22Rv1 (cell line): ENCODE measurements around the gene SLC26A9.
A peak's percentile ranks its signal among the peaks of the same experiment; 100 is the strongest.

Experiments
- H3K27ac ChIP-seq: fragments of 450-650 bp; 2 replicates; pipeline ENCODE4 v1.5.1; 2017
- ZFX ChIP-seq: fragments of 450-650 bp; IDR thresholded peaks from 2 replicates; pipeline ENCODE4 v1.6.1; 2017; ENCODE audit warnings: antibody characterized with exemption, borderline replicate concordance
- TF ChIP-seq, protein P1 (sequence below): fragments of 450-650 bp; IDR thresholded peaks from 2 replicates; pipeline ENCODE4 v1.5.1; 2017; ENCODE audit warnings: mild to moderate bottlenecking

SLC26A9 gene

DNA sequence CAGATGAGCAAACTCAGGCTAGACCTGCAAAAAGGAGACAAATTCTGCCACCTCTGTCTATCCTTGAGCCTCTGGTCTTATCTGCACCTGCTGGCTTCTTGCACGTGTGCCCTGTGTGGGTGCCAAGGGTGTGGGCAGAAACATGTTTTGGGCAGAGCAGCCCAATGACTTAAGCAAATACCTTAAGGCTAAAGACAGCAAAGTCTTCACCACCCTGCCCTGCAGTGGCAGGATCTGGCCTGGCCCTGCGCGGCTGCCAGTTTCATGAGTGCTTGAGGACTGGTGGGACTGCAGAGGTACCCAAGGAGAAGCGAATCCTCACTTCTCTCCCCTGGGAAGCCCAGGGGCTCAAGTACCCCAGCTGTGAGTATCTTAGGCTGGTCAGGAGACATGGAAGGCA, 3.8 kb upstream of the SLC26A9 start:
- TF ChIP-seq, protein P1, sequence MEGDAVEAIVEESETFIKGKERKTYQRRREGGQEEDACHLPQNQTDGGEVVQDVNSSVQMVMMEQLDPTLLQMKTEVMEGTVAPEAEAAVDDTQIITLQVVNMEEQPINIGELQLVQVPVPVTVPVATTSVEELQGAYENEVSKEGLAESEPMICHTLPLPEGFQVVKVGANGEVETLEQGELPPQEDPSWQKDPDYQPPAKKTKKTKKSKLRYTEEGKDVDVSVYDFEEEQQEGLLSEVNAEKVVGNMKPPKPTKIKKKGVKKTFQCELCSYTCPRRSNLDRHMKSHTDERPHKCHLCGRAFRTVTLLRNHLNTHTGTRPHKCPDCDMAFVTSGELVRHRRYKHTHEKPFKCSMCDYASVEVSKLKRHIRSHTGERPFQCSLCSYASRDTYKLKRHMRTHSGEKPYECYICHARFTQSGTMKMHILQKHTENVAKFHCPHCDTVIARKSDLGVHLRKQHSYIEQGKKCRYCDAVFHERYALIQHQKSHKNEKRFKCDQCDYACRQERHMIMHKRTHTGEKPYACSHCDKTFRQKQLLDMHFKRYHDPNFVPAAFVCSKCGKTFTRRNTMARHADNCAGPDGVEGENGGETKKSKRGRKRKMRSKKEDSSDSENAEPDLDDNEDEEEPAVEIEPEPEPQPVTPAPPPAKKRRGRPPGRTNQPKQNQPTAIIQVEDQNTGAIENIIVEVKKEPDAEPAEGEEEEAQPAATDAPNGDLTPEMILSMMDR, result no peak
- H3K27ac ChIP-seq, result no peak overlapping the region

DNA sequence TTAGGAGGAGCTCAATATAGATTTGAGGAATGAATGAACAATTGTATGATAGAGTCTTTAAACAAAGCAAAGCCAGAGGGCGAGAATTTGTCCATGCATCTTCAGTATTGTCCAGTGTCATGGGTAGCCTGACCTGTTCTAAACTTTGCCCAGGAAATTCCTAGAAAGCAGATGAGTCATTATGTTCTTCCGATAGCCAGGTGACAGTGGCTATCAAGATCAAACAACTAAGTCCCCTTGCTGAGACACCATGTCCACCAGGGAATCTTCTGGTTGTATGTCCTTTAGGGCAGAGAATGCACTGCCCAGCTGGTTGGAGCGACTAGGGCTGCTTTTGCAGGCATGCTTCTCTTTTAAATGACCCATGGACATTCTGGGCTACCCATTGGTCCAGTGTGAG, 1.8 kb upstream of the SLC26A9 start:
- H3K27ac ChIP-seq, result no peak overlapping the region
- TF ChIP-seq, protein P1, result no peak
- no peak for TF ChIP-seq ZFX

- no peak overlapping the region for H3K27ac ChIP-seq
- TF ChIP-seq, protein P1, result no peak
- no peak for TF ChIP-seq ZFX
Observed at GRCh38 chr1:205944525-205944924, 1.3 kb upstream of the SLC26A9 start.

GRCh38 chr1:205942631-205943159, 561 bp downstream of the SLC26A9 start:
- H3K27ac ChIP-seq, result no peak overlapping the region
- TF ChIP-seq, protein P1, result no peak
- no peak for TF ChIP-seq ZFX

DNA sequence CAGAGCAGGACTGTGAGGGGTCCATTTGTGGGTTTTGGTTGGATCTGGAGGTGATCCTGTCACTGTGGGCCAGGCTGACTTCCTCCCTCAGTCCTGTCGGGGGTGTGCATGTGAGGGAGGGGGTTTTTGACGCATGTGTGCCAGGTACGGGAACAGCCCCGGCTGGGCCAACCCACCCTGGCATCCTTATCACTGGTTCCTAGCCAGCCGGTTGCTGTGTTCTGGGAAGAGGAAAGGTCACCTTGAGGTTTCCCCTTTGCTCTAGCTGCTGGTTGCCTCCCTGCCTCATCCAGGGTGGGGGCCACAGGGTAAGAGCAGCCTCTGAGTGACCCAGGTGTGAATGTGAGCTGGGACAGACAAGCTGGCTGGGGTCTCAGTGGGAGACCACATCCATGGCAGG, 2.5 kb downstream of the SLC26A9 start:
- TF ChIP-seq, protein P1, result no peak
- no peak for TF ChIP-seq ZFX
- H3K27ac ChIP-seq, result no peak overlapping the region

DNA sequence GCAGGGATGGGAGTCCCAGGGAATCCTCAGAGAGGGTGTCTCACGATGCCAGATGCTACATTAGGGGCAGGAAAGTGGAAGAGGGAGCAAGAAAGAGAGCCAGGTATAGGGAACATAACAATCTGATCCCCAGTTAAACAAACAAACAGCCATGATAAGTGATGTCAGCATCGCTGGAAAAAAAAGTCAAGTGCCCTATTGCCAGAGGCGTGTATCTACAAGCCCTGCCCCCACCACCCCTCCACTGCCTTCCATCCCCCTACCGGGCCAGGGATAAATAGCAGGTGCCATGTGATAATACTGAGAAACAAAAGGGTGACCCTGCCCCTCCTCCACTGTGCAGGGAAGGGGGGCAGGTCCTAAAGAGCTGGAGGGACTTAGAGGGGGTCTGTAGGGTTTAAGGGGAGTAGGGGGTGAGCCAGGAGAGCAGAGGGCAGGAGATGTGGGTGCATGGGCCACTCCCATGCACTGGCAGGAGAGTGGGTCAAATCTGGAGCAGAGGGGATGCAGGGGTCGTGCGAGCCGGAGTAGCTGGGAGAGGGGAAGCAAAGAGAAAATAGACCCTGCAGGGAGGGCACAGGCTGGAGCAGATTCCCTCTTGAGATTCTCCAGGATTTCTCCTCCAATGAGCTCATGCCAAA, 3.4 kb downstream of the SLC26A9 start:
- no peak for TF ChIP-seq ZFX
- TF ChIP-seq, protein P1, result 0 out of 2 replicates have a peak, but pooled peaks have one; percentile 27
- no peak overlapping the region for H3K27ac ChIP-seq

DNA sequence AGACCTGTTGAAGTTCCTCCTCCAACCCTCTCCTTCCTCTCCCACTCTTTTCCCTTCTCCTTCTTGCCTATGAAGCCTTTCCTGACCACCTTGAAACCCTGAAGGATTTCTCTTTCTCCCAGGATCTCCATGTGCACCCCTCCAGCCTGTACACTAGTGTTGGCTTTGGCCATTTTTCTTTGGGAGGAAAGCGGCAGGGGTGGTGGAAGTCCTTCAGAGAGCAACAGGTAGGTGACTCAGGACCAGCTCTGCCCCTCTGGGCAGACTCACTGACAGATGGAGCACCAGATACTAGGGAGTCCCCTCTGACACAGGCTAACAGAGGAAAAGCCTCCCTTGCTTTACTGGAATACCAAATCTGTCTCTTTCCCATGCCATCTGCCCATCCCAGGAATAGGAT, 4.6 kb downstream of the SLC26A9 start:
- H3K27ac ChIP-seq, result no peak overlapping the region
- TF ChIP-seq ZFX, result no peak
- TF ChIP-seq, protein P1, result no peak
